GM21717 (cell line): Measurements from ENCODE around the gene ATP7B.
"Not testable (repeated sequence)": the region's sequence is repeated elsewhere in the genome, so short reads cannot be mapped to it uniquely, and the experiment has no call there.

ENCODE experiments used
- ATAC-seq: cut with Tn5 transposase; IDR thresholded peaks from one replicate; pipeline ENCODE4 v1.9.1; 2021; ENCODE audit warnings: mild to moderate bottlenecking, moderate library complexity; ENCODE audit not compliant: unreplicated experiment

Gene ATP7B

GRCh38 chr13:52006523-52007245 lies 4.6 kb downstream of the ATP7B start:
- ATAC-seq, result no peak

- no peak for ATAC-seq
Observed at GRCh38 chr13:52005841-52006522, 5.3 kb downstream of the ATP7B start.

- no peak for ATAC-seq
Observed at GRCh38 chr13:52004511-52005170, 6.6 kb downstream of the ATP7B start.

GRCh38 chr13:52003541-52003940 lies 7.7 kb downstream of the ATP7B start:
- no peak for ATAC-seq

GRCh38 chr13:52002361-52002760 lies 8.9 kb downstream of the ATP7B start:
- no peak for ATAC-seq

GRCh38 chr13:52001120-52001731 lies 10.0 kb downstream of the ATP7B start:
- peak; percentile 79 for ATAC-seq

- ATAC-seq, result no peak
Observed at GRCh38 chr13:51999921-52000320, 11.3 kb downstream of the ATP7B start.

GRCh38 chr13:51999510-51999911 lies 11.7 kb downstream of the ATP7B start:
- no peak for ATAC-seq

GRCh38 chr13:51998723-51999509 lies 12.3 kb downstream of the ATP7B start:
- no peak for ATAC-seq

- no peak for ATAC-seq
Observed at GRCh38 chr13:51997641-51998330, 13.5 kb downstream of the ATP7B start.

- ATAC-seq, result no peak
Observed at GRCh38 chr13:51997186-51997585, 14.1 kb downstream of the ATP7B start.

- ATAC-seq, result no peak
Observed at GRCh38 chr13:51996641-51997040, 14.6 kb downstream of the ATP7B start.

GRCh38 chr13:51995677-51996551 lies 15.3 kb downstream of the ATP7B start:
- ATAC-seq, result no peak

- ATAC-seq, result no peak
Observed at GRCh38 chr13:51993713-51994112, 17.5 kb downstream of the ATP7B start.

- ATAC-seq, result no peak
Observed at GRCh38 chr13:51988988-51989618, 22.1 kb downstream of the ATP7B start.

GRCh38 chr13:51984904-51985303 lies 26.3 kb downstream of the ATP7B start:
- not testable (repeated sequence) for ATAC-seq

- not testable (repeated sequence) for ATAC-seq
Observed at GRCh38 chr13:51983292-51983691, 28.0 kb downstream of the ATP7B start.

GRCh38 chr13:51981355-51981754 lies 29.9 kb downstream of the ATP7B start:
- no peak for ATAC-seq

GRCh38 chr13:51980908-51981307 lies 30.3 kb downstream of the ATP7B start:
- no peak for ATAC-seq
